GM12878 (cell line): ENCODE measurements around the gene GSG1L. TPM values are rescaled to one million over a fixed set of nuclear protein-coding genes. Genes with fewer than 3 reads are reported as not detected.

Experiments used
- ATAC-seq: fragments of 200-7000 bp; cut with Tn5 transposase; 3 replicates; pipeline ENCODE4 v1.9.1; 2020; ENCODE audit warnings: mild to moderate bottlenecking, moderate library complexity
- BruUV-seq: library from RNA; stranded (reverse); fragments of 400-500 nt; replicated peaks from 2 replicates; lab custom pipeline; 2021; lab: Mats Ljungman, UMichigan
- CTCF ChIA-PET: fragments of 300-600 bp; sonication (Branson Sonifier 250); formaldehyde crosslinking; extraction: SDS; loops from one replicate; lab custom pipeline; 2021; ENCODE audit warnings: inconsistent platforms; lab: Yijun Ruan, JAX
- POLR2A ChIA-PET: fragments of 350-600 bp; formaldehyde crosslinking; extraction: SDS; loops from one replicate; lab custom pipeline; 2021; ENCODE audit warnings: inconsistent platforms; lab: Charles Lee
- RAD21 ChIA-PET: fragments of 300-600 bp; sonication (Branson Sonifier 250); formaldehyde crosslinking; loops from one replicate; lab custom pipeline; 2023; ENCODE audit warnings: antibody characterized with exemption; ENCODE audit not compliant: unreplicated experiment; lab: Charles Lee
- SMC1A ChIA-PET: fragments of 300-600 bp; sonication (Branson Sonifier 250); formaldehyde crosslinking; loops from one replicate; lab custom pipeline; 2023; ENCODE audit not compliant: unreplicated experiment, uncharacterized antibody; lab: Charles Lee
- DNase-seq: peaks from one replicate; pipeline ENCODE4 v3.0.0-alpha.2; 2011; ENCODE audit warnings: low read depth, low spot score
- FAIRE-seq: peaks from 3 replicates; lab custom pipeline; 2011; peaks lifted over from hg19 to GRCh38; lab: Jason Lieb, UNC
- H2AFZ ChIP-seq: 2 replicates; pipeline ENCODE4 v1.6.0; 2011; ENCODE audit warnings: low read depth, low read length, control low read depth; ENCODE audit not compliant: control insufficient read depth
- H3K27ac ChIP-seq: 2 replicates; pipeline ENCODE4 v1.5.1; 2011; ENCODE audit warnings: control low read depth; ENCODE audit not compliant: control insufficient read depth, insufficient read depth
- H3K27me3 ChIP-seq, 2 experiments: replicated peaks in 1 of 2; 2 replicates each; pipeline versions ENCODE4 v1.6.0 to v1.6.1; 2011; ENCODE audit warnings: low read length in 1 of 2; ENCODE audit not compliant: control insufficient read depth in 2 of 2, insufficient read depth in 2 of 2
- H3K36me3 ChIP-seq, 2 experiments: 2 replicates each; pipeline ENCODE4 v1.5.1; 2011; ENCODE audit warnings: low read length in 1 of 2; ENCODE audit not compliant: control insufficient read depth in 2 of 2, insufficient read depth in 2 of 2
- H3K4me1 ChIP-seq: 2 replicates; pipeline ENCODE4 v1.6.1; 2011; ENCODE audit warnings: mild to moderate bottlenecking, low read length, moderate library complexity, mixed read lengths; ENCODE audit not compliant: control insufficient read depth, insufficient read depth
- H3K4me2 ChIP-seq: 2 replicates; pipeline ENCODE4 v1.6.0; 2011; ENCODE audit warnings: control low read depth; ENCODE audit not compliant: control insufficient read depth, insufficient read depth
- H3K4me3 ChIP-seq: fragments of 200-600 bp; sonication (generic); 2 replicates; pipeline ENCODE4 v1.5.1; 2016
- H3K79me2 ChIP-seq: 2 replicates; pipeline ENCODE4 v1.6.0; 2011; ENCODE audit warnings: low read length; ENCODE audit not compliant: control insufficient read depth, insufficient read depth
- H3K9ac ChIP-seq: 2 replicates; pipeline ENCODE4 v1.8.0; 2011; ENCODE audit warnings: low read length, control low read depth, mixed read lengths; ENCODE audit not compliant: control insufficient read depth, insufficient read depth
- H3K9me3 ChIP-seq: replicated peaks from 3 replicates; pipeline ENCODE4 v1.5.1; 2011; ENCODE audit warnings: mild to moderate bottlenecking, low read length; ENCODE audit not compliant: control insufficient read depth, insufficient read depth
- H4K20me1 ChIP-seq: 2 replicates; pipeline ENCODE4 v1.6.0; 2011; ENCODE audit not compliant: control insufficient read depth, insufficient read depth
- CHD2 ChIP-seq: IDR thresholded peaks from 2 replicates; pipeline ENCODE4 v1.6.1; 2011; ENCODE audit warnings: low read depth, low read length, improper control_type of control experiment, borderline replicate concordance
- CREB1 ChIP-seq: IDR thresholded peaks from 2 replicates; pipeline ENCODE4 v1.6.1; 2012; ENCODE audit warnings: low read depth, mild to moderate bottlenecking, inconsistent platforms
- KAT2A ChIP-seq: conservative IDR thresholded peaks from 2 replicates; pipeline ENCODE4 v1.6.1; 2011; ENCODE audit warnings: low read depth, low read length; ENCODE audit not compliant: control insufficient read depth
- SIX5 ChIP-seq: IDR thresholded peaks from 2 replicates; pipeline ENCODE4 v1.6.1; 2011; ENCODE audit warnings: mild to moderate bottlenecking, low read depth, low read length, moderate library complexity; ENCODE audit not compliant: severe bottlenecking
- WGBS: methylation state at CpG from one replicate; pipeline ENCODE4 v1.1.6; 2016; ENCODE audit warnings: low lambda C conversion rate; ENCODE audit not compliant: insufficient replicate concordance, insufficient coverage; ENCODE audit errors: missing lambda C conversion rate; 5-methylcytosine and 5-hydroxymethylcytosine counted together
- in situ Hi-C: fragments of 300-500 bp; cut with MboI; formaldehyde crosslinking; loops from 9 replicates; pipeline ENCODE4 v1.14.3; 2018; ENCODE audit warnings: mixed read lengths
- intact Hi-C: fragments of 100-400 bp; cut with micrococcal nuclease; formaldehyde crosslinking; loops from one replicate; pipeline ENCODE4 v1.14.2; 2022; ENCODE audit not compliant: unreplicated experiment
- polyA plus RNA-seq, 11 experiments: library from polyadenylated mRNA; depleted of rRNA in 4 of 11; unstranded in 6 of 11; stranded (reverse) in 5 of 11; fragments of >200 nt; fragmentation: Nextera tagmentation in 4 of 11; fragmentation: Illumina TruSeq in 1 of 11; extraction: Ambion mirVana in 4 of 11; extraction: Trizol in 1 of 11; gene quantifications; 1 replicate in 1 of 11; 2 replicates in 10 of 11; pipeline versions ENCODE4 v1.2.1 to v1.2.3, GENCODE V29; 2011 to 2016; ENCODE audit warnings: inconsistent platforms in 2 of 11, missing spikeins in 2 of 11, low read depth in 1 of 11
- total RNA-seq, 4 experiments: library from RNA; depleted of rRNA in 3 of 4; stranded (reverse); fragments of >200 nt in 3 of 4; fragmentation: Illumina TruSeq in 1 of 4; extraction: Trizol in 1 of 4; gene quantifications; 2 replicates each; pipeline versions ENCODE4 v1.2.1 to v1.2.3, GENCODE V29; 2013 to 2021
- TF ChIP-seq, protein P1 (sequence below): fragments of 150-350 bp; IDR thresholded peaks from 2 replicates; pipeline ENCODE4 v1.6.1; 2016; ENCODE audit warnings: low read depth, low read length

Gene GSG1L
- total and polyA plus RNA-seq, 10 of the 15 experiments (the other 5 are each of a cell fraction or from before 2014, with no cell fraction given), result not detected

- WGBS, result 40% methylated on average over 10 of the region's 10 CpGs
- peaks cover 7 to 11% of the 10 kb centered on the region in 2 experiments; a peak in 3 of 4 replicates for H3K27me3 ChIP-seq
- in situ Hi-C loops, result loop anchor here (25.0 kb wide), 1 partner anchor 424 kb away; no protein-coding TSS in a partner anchor
Observed at GRCh38 chr16:28061352-28062101, 2.0 kb downstream of the GSG1L start.

More at GRCh38 chr16:28061352-28062101, 2.0 kb downstream of the GSG1L start:
- no peak overlapping the region for H2AFZ ChIP-seq
- BruUV-seq, result no TSS peak
- H3K36me3 ChIP-seq, result no peaks in the 10 kb centered on the region
- no peak overlapping the region for H3K4me2 ChIP-seq
- no peaks in the 10 kb centered on the region for H3K9me3 ChIP-seq
- TF ChIP-seq KAT2A (no peak), SIX5 (no peak), CREB1 (no peak), CHD2 (no peak)
- TF ChIP-seq, protein P1, sequence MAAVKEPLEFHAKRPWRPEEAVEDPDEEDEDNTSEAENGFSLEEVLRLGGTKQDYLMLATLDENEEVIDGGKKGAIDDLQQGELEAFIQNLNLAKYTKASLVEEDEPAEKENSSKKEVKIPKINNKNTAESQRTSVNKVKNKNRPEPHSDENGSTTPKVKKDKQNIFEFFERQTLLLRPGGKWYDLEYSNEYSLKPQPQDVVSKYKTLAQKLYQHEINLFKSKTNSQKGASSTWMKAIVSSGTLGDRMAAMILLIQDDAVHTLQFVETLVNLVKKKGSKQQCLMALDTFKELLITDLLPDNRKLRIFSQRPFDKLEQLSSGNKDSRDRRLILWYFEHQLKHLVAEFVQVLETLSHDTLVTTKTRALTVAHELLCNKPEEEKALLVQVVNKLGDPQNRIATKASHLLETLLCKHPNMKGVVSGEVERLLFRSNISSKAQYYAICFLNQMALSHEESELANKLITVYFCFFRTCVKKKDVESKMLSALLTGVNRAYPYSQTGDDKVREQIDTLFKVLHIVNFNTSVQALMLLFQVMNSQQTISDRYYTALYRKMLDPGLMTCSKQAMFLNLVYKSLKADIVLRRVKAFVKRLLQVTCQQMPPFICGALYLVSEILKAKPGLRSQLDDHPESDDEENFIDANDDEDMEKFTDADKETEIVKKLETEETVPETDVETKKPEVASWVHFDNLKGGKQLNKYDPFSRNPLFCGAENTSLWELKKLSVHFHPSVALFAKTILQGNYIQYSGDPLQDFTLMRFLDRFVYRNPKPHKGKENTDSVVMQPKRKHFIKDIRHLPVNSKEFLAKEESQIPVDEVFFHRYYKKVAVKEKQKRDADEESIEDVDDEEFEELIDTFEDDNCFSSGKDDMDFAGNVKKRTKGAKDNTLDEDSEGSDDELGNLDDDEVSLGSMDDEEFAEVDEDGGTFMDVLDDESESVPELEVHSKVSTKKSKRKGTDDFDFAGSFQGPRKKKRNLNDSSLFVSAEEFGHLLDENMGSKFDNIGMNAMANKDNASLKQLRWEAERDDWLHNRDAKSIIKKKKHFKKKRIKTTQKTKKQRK, result no peak
- no peaks in the 10 kb centered on the region for H3K4me1 ChIP-seq
- CTCF ChIA-PET, result no interaction called here
- intact Hi-C loops, result no loop called here
- FAIRE-seq (no peak), DNase-seq (no peak), ATAC-seq (no peak)
- H3K27ac ChIP-seq, result no peak overlapping the region
- H3K9ac ChIP-seq, result no peak overlapping the region
- no peaks in the 10 kb centered on the region for H4K20me1 ChIP-seq
- SMC1A ChIA-PET, result interaction anchor here (0.6 kb wide), 1 partner anchor 147 kb away, joined by 4 read pairs; no protein-coding TSS in a partner anchor
- POLR2A ChIA-PET, result no interaction called here
- H3K79me2 ChIP-seq, result no peaks in the 10 kb centered on the region
- H3K4me3 ChIP-seq, result no peak overlapping the region
- RAD21 ChIA-PET, result interaction anchor here (0.6 kb wide), 1 partner anchor 452 kb away, joined by 3 read pairs; no protein-coding TSS in a partner anchor
